ENCODE data around the gene EIF3B.

- TF ChIP-seq GATA2 (IDR thresholded peaks at IDR 0.05; ENCODE audit: low read depth, low read length) (no peak), GATA3 (IDR thresholded peaks at IDR 0.05; ENCODE audit: low read depth, low read length) (no peak)
Observed at GRCh38 chr7:2388637-2388954, 34.0 kb downstream of the EIF3B start.

Measured in SH-SY5Y (cell line).